ENCODE data around the gene PCDH17.

DNA sequence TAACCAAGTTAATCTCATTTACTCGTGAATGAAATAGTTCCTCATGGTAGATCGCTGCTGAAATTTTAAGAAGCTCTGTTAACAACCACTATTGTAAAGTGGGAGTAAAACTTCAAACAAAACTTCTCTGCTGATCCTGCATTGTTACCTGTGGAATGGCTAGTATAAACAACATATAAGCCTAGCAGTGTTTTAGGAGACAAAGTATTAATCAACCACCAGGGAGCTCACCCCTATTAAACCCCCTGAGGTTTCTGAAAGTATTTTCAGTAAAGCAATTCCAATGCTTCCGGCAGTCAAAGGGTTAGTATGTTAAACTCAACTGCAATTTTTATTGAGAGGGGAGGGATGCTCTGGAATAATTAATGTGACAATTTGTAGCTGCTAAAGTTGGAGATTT lies 30.0 kb upstream of the PCDH17 start:
- TF ChIP-seq, protein P1, sequence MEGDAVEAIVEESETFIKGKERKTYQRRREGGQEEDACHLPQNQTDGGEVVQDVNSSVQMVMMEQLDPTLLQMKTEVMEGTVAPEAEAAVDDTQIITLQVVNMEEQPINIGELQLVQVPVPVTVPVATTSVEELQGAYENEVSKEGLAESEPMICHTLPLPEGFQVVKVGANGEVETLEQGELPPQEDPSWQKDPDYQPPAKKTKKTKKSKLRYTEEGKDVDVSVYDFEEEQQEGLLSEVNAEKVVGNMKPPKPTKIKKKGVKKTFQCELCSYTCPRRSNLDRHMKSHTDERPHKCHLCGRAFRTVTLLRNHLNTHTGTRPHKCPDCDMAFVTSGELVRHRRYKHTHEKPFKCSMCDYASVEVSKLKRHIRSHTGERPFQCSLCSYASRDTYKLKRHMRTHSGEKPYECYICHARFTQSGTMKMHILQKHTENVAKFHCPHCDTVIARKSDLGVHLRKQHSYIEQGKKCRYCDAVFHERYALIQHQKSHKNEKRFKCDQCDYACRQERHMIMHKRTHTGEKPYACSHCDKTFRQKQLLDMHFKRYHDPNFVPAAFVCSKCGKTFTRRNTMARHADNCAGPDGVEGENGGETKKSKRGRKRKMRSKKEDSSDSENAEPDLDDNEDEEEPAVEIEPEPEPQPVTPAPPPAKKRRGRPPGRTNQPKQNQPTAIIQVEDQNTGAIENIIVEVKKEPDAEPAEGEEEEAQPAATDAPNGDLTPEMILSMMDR (IDR thresholded peaks at IDR 0.05): no peak
- no peak for TF ChIP-seq POLR2A (IDR thresholded peaks at IDR 0.05)
